GM12878 (cell line): ENCODE data around the gene YEATS2. TPM values are rescaled to one million over a fixed set of nuclear protein-coding genes. Genes with fewer than 3 reads are reported as not detected.
A peak's percentile ranks its signal among the peaks of the same experiment; 100 is the strongest.

Experiments used
- ATAC-seq: fragments of 200-7000 bp; cut with Tn5 transposase; 3 replicates; pipeline ENCODE4 v1.9.1; 2020; ENCODE audit warnings: mild to moderate bottlenecking, moderate library complexity
- BruUV-seq: library from RNA; stranded (reverse); fragments of 400-500 nt; replicated peaks from 2 replicates; lab custom pipeline; 2021; lab: Mats Ljungman, UMichigan
- CTCF ChIA-PET: fragments of 300-600 bp; sonication (Branson Sonifier 250); formaldehyde crosslinking; extraction: SDS; loops from one replicate; lab custom pipeline; 2021; ENCODE audit warnings: inconsistent platforms; lab: Yijun Ruan, JAX
- POLR2A ChIA-PET: fragments of 350-600 bp; formaldehyde crosslinking; extraction: SDS; loops from one replicate; lab custom pipeline; 2021; ENCODE audit warnings: inconsistent platforms; lab: Charles Lee
- RAD21 ChIA-PET: fragments of 300-600 bp; sonication (Branson Sonifier 250); formaldehyde crosslinking; loops from one replicate; lab custom pipeline; 2023; ENCODE audit warnings: antibody characterized with exemption; ENCODE audit not compliant: unreplicated experiment; lab: Charles Lee
- SMC1A ChIA-PET: fragments of 300-600 bp; sonication (Branson Sonifier 250); formaldehyde crosslinking; loops from one replicate; lab custom pipeline; 2023; ENCODE audit not compliant: unreplicated experiment, uncharacterized antibody; lab: Charles Lee
- DNase-seq: peaks from one replicate; pipeline ENCODE4 v3.0.0-alpha.2; 2011; ENCODE audit warnings: low read depth, low spot score
- FAIRE-seq: peaks from 3 replicates; lab custom pipeline; 2011; peaks lifted over from hg19 to GRCh38; lab: Jason Lieb, UNC
- H2AFZ ChIP-seq: 2 replicates; pipeline ENCODE4 v1.6.0; 2011; ENCODE audit warnings: low read depth, low read length, control low read depth; ENCODE audit not compliant: control insufficient read depth
- H3K27ac ChIP-seq: 2 replicates; pipeline ENCODE4 v1.5.1; 2011; ENCODE audit warnings: control low read depth; ENCODE audit not compliant: control insufficient read depth, insufficient read depth
- H3K27me3 ChIP-seq, 2 experiments: replicated peaks in 1 of 2; 2 replicates each; pipeline versions ENCODE4 v1.6.0 to v1.6.1; 2011; ENCODE audit warnings: low read length in 1 of 2; ENCODE audit not compliant: control insufficient read depth in 2 of 2, insufficient read depth in 2 of 2
- H3K36me3 ChIP-seq, 2 experiments: 2 replicates each; pipeline ENCODE4 v1.5.1; 2011; ENCODE audit warnings: low read length in 1 of 2; ENCODE audit not compliant: control insufficient read depth in 2 of 2, insufficient read depth in 2 of 2
- H3K4me1 ChIP-seq: 2 replicates; pipeline ENCODE4 v1.6.1; 2011; ENCODE audit warnings: mild to moderate bottlenecking, low read length, moderate library complexity, mixed read lengths; ENCODE audit not compliant: control insufficient read depth, insufficient read depth
- H3K4me2 ChIP-seq: 2 replicates; pipeline ENCODE4 v1.6.0; 2011; ENCODE audit warnings: control low read depth; ENCODE audit not compliant: control insufficient read depth, insufficient read depth
- H3K4me3 ChIP-seq: fragments of 200-600 bp; sonication (generic); 2 replicates; pipeline ENCODE4 v1.5.1; 2016
- H3K79me2 ChIP-seq: 2 replicates; pipeline ENCODE4 v1.6.0; 2011; ENCODE audit warnings: low read length; ENCODE audit not compliant: control insufficient read depth, insufficient read depth
- H3K9ac ChIP-seq: 2 replicates; pipeline ENCODE4 v1.8.0; 2011; ENCODE audit warnings: low read length, control low read depth, mixed read lengths; ENCODE audit not compliant: control insufficient read depth, insufficient read depth
- H3K9me3 ChIP-seq: replicated peaks from 3 replicates; pipeline ENCODE4 v1.5.1; 2011; ENCODE audit warnings: mild to moderate bottlenecking, low read length; ENCODE audit not compliant: control insufficient read depth, insufficient read depth
- H4K20me1 ChIP-seq: 2 replicates; pipeline ENCODE4 v1.6.0; 2011; ENCODE audit not compliant: control insufficient read depth, insufficient read depth
- BCL11A ChIP-seq: IDR thresholded peaks from 2 replicates; pipeline ENCODE4 v1.6.1; 2011; ENCODE audit warnings: low read depth, low read length
- PAX8 ChIP-seq: fragments of 450-650 bp; IDR thresholded peaks from 2 replicates; pipeline ENCODE4 v1.6.1; 2017; ENCODE audit warnings: mild to moderate bottlenecking, moderate library complexity
- POLR2AphosphoS2 ChIP-seq: IDR thresholded peaks from 2 replicates; pipeline ENCODE4 v1.6.1; 2011; ENCODE audit warnings: low read depth, mild to moderate bottlenecking, low read length, improper control_type of control experiment, moderate library complexity
- PRDM15 ChIP-seq: fragments of 450-650 bp; formaldehyde crosslinking; IDR thresholded peaks from 2 replicates; pipeline ENCODE4 v1.4.0; 2020; ENCODE audit warnings: mild to moderate bottlenecking, moderate library complexity
- SMAD1 ChIP-seq: fragments of 450-650 bp; IDR thresholded peaks from 2 replicates; pipeline ENCODE4 v1.6.1; 2018; ENCODE audit warnings: mild to moderate bottlenecking, low read depth; ENCODE audit not compliant: partially characterized antibody
- SMARCA5 ChIP-seq: fragments of 450-650 bp; IDR thresholded peaks from 2 replicates; pipeline ENCODE4 v1.6.1; 2017; ENCODE audit warnings: mild to moderate bottlenecking
- SREBF1 ChIP-seq: IDR thresholded peaks from 2 replicates; pipeline ENCODE4 v1.6.1; 2012; ENCODE audit warnings: mild to moderate bottlenecking, low read length
- SRF ChIP-seq, 2 experiments: IDR thresholded peaks; 2 replicates each; pipeline ENCODE4 v1.6.1; 2011; ENCODE audit warnings: low read depth in 2 of 2, low read length in 2 of 2, mild to moderate bottlenecking in 1 of 2, moderate library complexity in 1 of 2
- WGBS: methylation state at CpG from one replicate; pipeline ENCODE4 v1.1.6; 2016; ENCODE audit warnings: low lambda C conversion rate; ENCODE audit not compliant: insufficient replicate concordance, insufficient coverage; ENCODE audit errors: missing lambda C conversion rate; 5-methylcytosine and 5-hydroxymethylcytosine counted together
- in situ Hi-C: fragments of 300-500 bp; cut with MboI; formaldehyde crosslinking; loops from 9 replicates; pipeline ENCODE4 v1.14.3; 2018; ENCODE audit warnings: mixed read lengths
- intact Hi-C: fragments of 100-400 bp; cut with micrococcal nuclease; formaldehyde crosslinking; loops from one replicate; pipeline ENCODE4 v1.14.2; 2022; ENCODE audit not compliant: unreplicated experiment
- polyA plus RNA-seq, 11 experiments: library from polyadenylated mRNA; depleted of rRNA in 4 of 11; unstranded in 6 of 11; stranded (reverse) in 5 of 11; fragments of >200 nt; fragmentation: Nextera tagmentation in 4 of 11; fragmentation: Illumina TruSeq in 1 of 11; extraction: Ambion mirVana in 4 of 11; extraction: Trizol in 1 of 11; gene quantifications; 1 replicate in 1 of 11; 2 replicates in 10 of 11; pipeline versions ENCODE4 v1.2.1 to v1.2.3, GENCODE V29; 2011 to 2016; ENCODE audit warnings: inconsistent platforms in 2 of 11, missing spikeins in 2 of 11, low read depth in 1 of 11
- total RNA-seq, 4 experiments: library from RNA; depleted of rRNA in 3 of 4; stranded (reverse); fragments of >200 nt in 3 of 4; fragmentation: Illumina TruSeq in 1 of 4; extraction: Trizol in 1 of 4; gene quantifications; 2 replicates each; pipeline versions ENCODE4 v1.2.1 to v1.2.3, GENCODE V29; 2013 to 2021

YEATS2 gene
- total and polyA plus RNA-seq, 10 of the 15 experiments (the other 5 are each of a cell fraction or from before 2014, with no cell fraction given) = 1.9 to 65.3 (median 25.8) TPM

DNA sequence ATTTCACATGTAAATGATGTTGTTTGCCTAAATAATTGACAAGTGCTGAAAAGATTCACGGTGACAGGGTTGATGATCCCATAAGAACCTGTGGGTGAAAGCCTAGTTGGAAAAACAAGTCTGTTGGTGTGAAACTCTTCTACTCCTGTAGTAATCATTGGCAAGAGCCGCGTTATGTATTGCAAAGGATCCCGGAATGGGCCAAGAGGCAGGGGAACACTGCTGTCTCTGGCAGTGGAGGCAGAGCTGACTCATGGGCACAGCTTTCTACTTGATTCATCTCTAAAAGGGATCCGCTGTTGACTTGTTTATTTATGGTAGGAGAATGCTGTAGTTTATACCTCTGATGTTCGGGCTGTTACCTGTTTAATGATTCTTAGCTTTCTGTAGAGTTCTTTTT is 64.7 kb downstream of the YEATS2 start:
- intact Hi-C loops = loop anchor here (10.0 kb wide), 1 partner anchor 638 kb away; no protein-coding TSS in a partner anchor
- H3K4me2 ChIP-seq = no peak overlapping the region
- no peak overlapping the region for H3K27ac ChIP-seq
- SMC1A ChIA-PET = no interaction called here
- no peak overlapping the region for H3K4me3 ChIP-seq
- no peaks in the 10 kb centered on the region for H3K4me1 ChIP-seq
- no peak for FAIRE-seq
- H3K27me3 ChIP-seq = no peaks in the 10 kb centered on the region
- H4K20me1 ChIP-seq = no peaks in the 10 kb centered on the region
- H3K36me3 ChIP-seq = peaks cover 3 to 18% of the 10 kb centered on the region in 2 experiments; a peak in 3 of 4 replicates
- H2AFZ ChIP-seq = no peak overlapping the region
- no peaks in the 10 kb centered on the region for H3K9me3 ChIP-seq
- DNase-seq = no peak
- WGBS = 89% methylated on average over 6 of the region's 6 CpGs
- TF ChIP-seq PAX8 = no peak
- TF ChIP-seq SMAD1 = no peak
- TF ChIP-seq POLR2AphosphoS2 = no peak
- no peak for TF ChIP-seq SMARCA5
- TF ChIP-seq SREBF1 = no peak
- no peak for TF ChIP-seq PRDM15 (CRISPR knock-in tag)
- TF ChIP-seq BCL11A = no peak
- no peak for TF ChIP-seq SRF (IDR thresholded peaks at IDR 0.05; ENCODE audit: low read depth in 2 of 2, low read length in 2 of 2)
- H3K79me2 ChIP-seq = no peaks in the 10 kb centered on the region
- CTCF ChIA-PET = interaction anchor here (1.6 to 6.5 kb wide), 2 partner anchors 10 to 293 kb away, joined by 3 to 71 read pairs; no protein-coding TSS in a partner anchor
- no peak for ATAC-seq
- no peak overlapping the region for H3K9ac ChIP-seq
- TSS peak; percentile 18 for BruUV-seq
- RAD21 ChIA-PET = interaction anchor here (0.6 kb wide), 1 partner anchor 33 kb away, joined by 3 read pairs; no protein-coding TSS in a partner anchor
- in situ Hi-C loops = no loop called here
- POLR2A ChIA-PET = interaction anchor here (0.6 to 1.0 kb wide), 2 partner anchors 18 to 288 kb away, joined by 3 to 10 read pairs; no protein-coding TSS in a partner anchor
